Naive thymus-derived CD8-positive, alpha-beta T cell (primary cell): ENCODE measurements around the gene AP1G2. TPM values are rescaled to one million over a fixed set of nuclear protein-coding genes. Genes with fewer than 3 reads are reported as not detected.

ENCODE experiments used
- ATAC-seq, 2 donors: fragments of 150-1000 bp; cut with Tn5 transposase in 1 of 2; sonication (Bioruptor Pico), chemical (Tn5 transposase) in 1 of 2; 1 replicate in 1 of 2; 2 replicates in 1 of 2; pipeline ENCODE4 v1.10.0; 2021; ENCODE audit warnings: mild to moderate bottlenecking in 2 of 2, moderate library complexity in 2 of 2
- POLR2A ChIA-PET: fragments of 350-600 bp; sonication (Branson Sonifier 250); formaldehyde crosslinking; loops from one replicate; lab custom pipeline; 2021; ENCODE audit warnings: antibody characterized with exemption; lab: Charles Lee
- DNase-seq, 10 donors: peaks; one replicate each; pipeline versions ENCODE4 v3.0.0 to v3.0.0-alpha.2; 2020 to 2022
- H3K27ac Mint-ChIP-seq, 10 donors: one replicate each; pipeline ENCODE4 v1.8.0; 2020 to 2022; ENCODE audit warnings: mild to moderate bottlenecking in 10 of 10, mixed read lengths in 10 of 10, moderate library complexity in 4 of 10, inconsistent platforms in 1 of 10
- H3K27me3 Mint-ChIP-seq, 5 donors: one replicate each; pipeline ENCODE4 v1.8.0; 2021 to 2022; ENCODE audit warnings: mixed read lengths in 5 of 5
- H3K36me3 Mint-ChIP-seq, 3 donors: one replicate each; pipeline ENCODE4 v1.8.0; 2020 to 2022; ENCODE audit warnings: mixed read lengths in 3 of 3, mild to moderate bottlenecking in 2 of 3, inconsistent platforms in 1 of 3
- H3K4me1 Mint-ChIP-seq, 4 donors: one replicate each; pipeline ENCODE4 v1.8.0; 2021 to 2022; ENCODE audit warnings: mixed read lengths in 4 of 4
- H3K4me3 Mint-ChIP-seq, 10 donors: one replicate each; pipeline ENCODE4 v1.8.0; 2020 to 2022; ENCODE audit warnings: mild to moderate bottlenecking in 10 of 10, mixed read lengths in 10 of 10, moderate library complexity in 6 of 10, inconsistent platforms in 1 of 10
- H3K9me3 Mint-ChIP-seq, 9 donors: one replicate each; pipeline ENCODE4 v1.8.0; 2020 to 2022; ENCODE audit warnings: mixed read lengths in 9 of 9, mild to moderate bottlenecking in 3 of 9, inconsistent platforms in 1 of 9, moderate library complexity in 1 of 9
- polyA plus RNA-seq, 3 donors: library from polyadenylated mRNA; unstranded; fragments of 300-500 nt; fragmentation: Illumina TruSeq; gene quantifications; one replicate each; pipeline ENCODE4 v1.2.3, GENCODE V29; 2021
- total RNA-seq, 8 experiments: library from RNA in 2 of 8; stranded (reverse) in 2 of 8; gene quantifications; one replicate each; pipeline ENCODE4 v1.2.3 and lab custom pipeline; 2021 to 2026

The AP1G2 gene
- total and polyA plus RNA-seq, 5 experiments from 2014 or later: 67.8 to 529 (median 91.4) TPM

DNA sequence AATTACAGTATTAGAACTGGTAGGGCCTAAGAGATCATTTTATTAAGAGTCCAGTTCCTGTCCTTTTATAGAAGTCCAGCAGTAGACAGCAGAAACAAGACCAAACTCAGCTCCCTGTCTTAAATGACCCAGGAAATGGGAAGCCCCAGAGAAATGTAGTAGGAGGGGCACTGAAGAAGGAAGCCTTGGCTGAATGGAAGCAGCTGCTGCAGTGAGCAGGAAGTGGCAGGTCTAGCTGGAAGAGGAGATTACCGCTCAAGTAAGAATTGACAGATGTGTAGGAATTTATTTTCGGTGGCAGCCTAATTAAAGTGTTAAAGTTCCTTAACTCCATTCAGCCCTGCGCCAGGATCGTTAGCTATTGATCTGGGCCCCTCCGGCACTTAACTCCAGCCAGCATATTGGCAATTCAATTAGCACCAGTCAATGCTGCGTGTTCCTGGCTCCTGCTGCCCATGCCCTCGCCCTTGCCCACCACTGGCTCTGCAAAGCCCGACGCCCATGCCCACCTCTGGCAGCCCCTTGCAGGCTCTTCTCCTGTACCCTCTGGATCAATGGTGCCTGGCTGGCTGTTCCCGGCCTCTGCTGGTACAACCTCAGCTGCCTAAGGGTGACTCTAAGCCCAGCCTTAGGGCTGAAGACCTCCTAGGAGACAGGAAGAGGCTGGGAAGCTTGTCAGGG, 37.1 kb downstream of the AP1G2 start:
- Mint-ChIP-seq H3K27ac (peak overlapping the region in 5 of 10 donors; percentile 20 to 81 (median 41)), H3K27me3 (no peaks in the 10 kb centered on the region), H3K4me1 (peaks cover 0 to 17% (median 4%) of the 10 kb centered on the region in 4 donors), H3K9me3 (no peaks in the 10 kb centered on the region), H3K4me3 (no peak overlapping the region), H3K36me3 (no peaks in the 10 kb centered on the region)
- ATAC-seq: no peak
- POLR2A ChIA-PET: no interaction called here
- DNase-seq: no peak

DNA sequence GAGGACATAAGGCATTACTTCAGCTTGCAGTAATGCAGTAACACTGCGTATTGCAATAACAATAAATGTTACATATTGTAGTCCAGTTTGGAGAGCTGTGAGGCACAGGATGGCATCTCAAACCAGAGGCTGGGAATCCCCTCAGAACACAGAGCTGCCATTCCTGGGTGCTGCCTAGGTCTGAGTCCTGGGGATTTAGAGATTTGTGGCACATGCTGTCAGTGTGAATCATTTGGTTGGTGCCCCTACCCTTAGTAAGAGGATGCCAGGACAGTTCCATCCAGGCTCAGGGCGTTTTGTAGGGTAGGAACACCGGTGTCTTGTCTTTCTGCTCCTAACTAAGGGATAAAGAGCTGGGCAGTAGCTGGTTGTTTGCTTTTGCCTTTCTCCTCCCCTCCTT, 38.6 kb downstream of the AP1G2 start:
- DNase-seq: no peak
- Mint-ChIP-seq H3K4me3 (no peak overlapping the region), H3K27me3 (no peaks in the 10 kb centered on the region), H3K9me3 (no peaks in the 10 kb centered on the region), H3K4me1 (peaks cover 0 to 17% (median 4%) of the 10 kb centered on the region in 4 donors), H3K27ac (peak overlapping the region in 3 of 10 donors; percentile 15 to 74 (median 20)), H3K36me3 (no peaks in the 10 kb centered on the region)
- no peak for ATAC-seq
- POLR2A ChIA-PET: no interaction called here

DNA sequence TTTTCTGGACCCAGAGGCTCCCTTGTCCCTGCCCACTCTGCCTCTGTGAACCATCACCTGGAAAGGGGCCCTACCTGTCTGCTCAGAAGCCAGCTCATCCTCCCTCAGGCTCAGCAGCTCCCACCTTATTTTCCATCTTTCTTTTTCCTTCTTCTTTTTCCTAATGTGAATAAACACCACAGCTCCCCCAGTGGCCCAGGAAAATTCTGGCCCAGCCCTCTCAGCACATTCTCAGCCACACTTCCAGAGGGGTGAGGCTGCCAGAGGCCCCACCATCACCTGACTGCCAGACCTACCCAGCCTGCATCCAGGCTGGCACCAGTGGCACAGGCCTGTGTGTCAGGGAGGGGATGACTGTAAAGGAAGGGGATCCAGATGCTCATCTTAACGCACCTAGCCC, 39.0 kb downstream of the AP1G2 start:
- no peak overlapping the region for H3K4me3 Mint-ChIP-seq
- no peaks in the 10 kb centered on the region for H3K9me3 Mint-ChIP-seq
- POLR2A ChIA-PET: no interaction called here
- peaks cover 0 to 17% (median 4%) of the 10 kb centered on the region in 4 donors for H3K4me1 Mint-ChIP-seq
- ATAC-seq (no peak), DNase-seq (no peak)
- H3K27me3 Mint-ChIP-seq: no peaks in the 10 kb centered on the region
- no peaks in the 10 kb centered on the region for H3K36me3 Mint-ChIP-seq
- H3K27ac Mint-ChIP-seq: peak overlapping the region in 2 of 10 donors; percentile 29 to 74

GRCh38 chr14:23525611-23526010, 42.0 kb downstream of the AP1G2 start:
- POLR2A ChIA-PET: no interaction called here

DNA sequence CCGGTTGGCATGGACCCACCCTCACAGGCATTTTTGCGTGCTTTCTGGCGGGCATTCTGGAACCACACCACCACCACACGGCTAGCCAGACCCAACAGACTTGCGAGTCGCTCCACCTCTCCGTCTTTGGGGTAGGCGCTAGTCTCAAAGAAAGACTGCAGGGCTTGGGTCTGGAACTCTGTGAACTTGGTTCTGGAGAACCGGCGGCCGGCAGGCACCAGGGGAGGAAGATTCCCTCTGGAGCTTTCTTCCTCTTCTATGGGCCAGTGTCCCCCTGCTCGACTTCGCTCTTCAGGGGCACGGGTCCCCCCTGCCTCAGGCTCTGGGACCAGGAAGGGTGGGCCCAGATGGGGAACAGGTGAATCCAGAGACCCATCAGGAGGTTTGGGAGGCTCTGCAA, 42.6 kb downstream of the AP1G2 start:
- H3K4me3 Mint-ChIP-seq: no peak overlapping the region
- peaks cover 0 to 4% (median 2%) of the 10 kb centered on the region in 3 donors for H3K36me3 Mint-ChIP-seq
- H3K27me3 Mint-ChIP-seq: no peaks in the 10 kb centered on the region
- no peak for ATAC-seq
- H3K4me1 Mint-ChIP-seq: peaks cover 0 to 8% (median under 1%) of the 10 kb centered on the region in 4 donors
- POLR2A ChIA-PET: no interaction called here
- H3K9me3 Mint-ChIP-seq: no peaks in the 10 kb centered on the region
- DNase-seq: no peak
- no peak overlapping the region for H3K27ac Mint-ChIP-seq

More at GRCh38 chr14:23525611-23526010, 42.0 kb downstream of the AP1G2 start:
- no peak overlapping the region for H3K4me3 Mint-ChIP-seq
- ATAC-seq (no peak), DNase-seq (no peak)
- no peaks in the 10 kb centered on the region for H3K9me3 Mint-ChIP-seq
- H3K4me1 Mint-ChIP-seq: peaks cover 0 to 12% (median 4%) of the 10 kb centered on the region in 4 donors
- no peak overlapping the region for H3K27ac Mint-ChIP-seq
- peaks cover 0 to 4% (median 2%) of the 10 kb centered on the region in 3 donors for H3K36me3 Mint-ChIP-seq
- H3K27me3 Mint-ChIP-seq: no peaks in the 10 kb centered on the region

- POLR2A ChIA-PET: no interaction called here
- no peak overlapping the region for H3K4me3 Mint-ChIP-seq
- H3K27me3 Mint-ChIP-seq: no peaks in the 10 kb centered on the region
- H3K36me3 Mint-ChIP-seq: peaks cover 0 to 4% (median 2%) of the 10 kb centered on the region in 3 donors
- no peaks in the 10 kb centered on the region for H3K9me3 Mint-ChIP-seq
- H3K27ac Mint-ChIP-seq: no peak overlapping the region
- no peak for ATAC-seq
- no peak for DNase-seq
- peaks cover 0 to 4% (median 0%) of the 10 kb centered on the region in 4 donors for H3K4me1 Mint-ChIP-seq
Observed at GRCh38 chr14:23523229-23524016, 44.2 kb downstream of the AP1G2 start.

GRCh38 chr14:23522643-23523198, 44.9 kb downstream of the AP1G2 start:
- POLR2A ChIA-PET: no interaction called here
- H3K4me1 Mint-ChIP-seq: peaks cover 0 to 2% (median 0%) of the 10 kb centered on the region in 4 donors

GRCh38 chr14:23521785-23522640, 45.6 kb downstream of the AP1G2 start:
- no peaks in the 10 kb centered on the region for H3K9me3 Mint-ChIP-seq
- H3K4me3 Mint-ChIP-seq: no peak overlapping the region
- H3K36me3 Mint-ChIP-seq: peaks cover 0 to 4% (median 2%) of the 10 kb centered on the region in 3 donors
- H3K27me3 Mint-ChIP-seq: no peaks in the 10 kb centered on the region
- POLR2A ChIA-PET: no interaction called here
- no peak overlapping the region for H3K27ac Mint-ChIP-seq
- peaks cover 0 to 2% (median 0%) of the 10 kb centered on the region in 4 donors for H3K4me1 Mint-ChIP-seq
- ATAC-seq (no peak), DNase-seq (no peak)

More at GRCh38 chr14:23522643-23523198, 44.9 kb downstream of the AP1G2 start:
- DNase-seq: no peak
- H3K27ac Mint-ChIP-seq: no peak overlapping the region
- no peak overlapping the region for H3K4me3 Mint-ChIP-seq
- H3K9me3 Mint-ChIP-seq: no peaks in the 10 kb centered on the region
- H3K36me3 Mint-ChIP-seq: peaks cover 0 to 4% (median 2%) of the 10 kb centered on the region in 3 donors
- no peak for ATAC-seq
- no peaks in the 10 kb centered on the region for H3K27me3 Mint-ChIP-seq

GRCh38 chr14:23520899-23521533, 46.6 kb downstream of the AP1G2 start:
- no peak for ATAC-seq
- no peaks in the 10 kb centered on the region for H3K27me3 Mint-ChIP-seq
- DNase-seq: no peak
- peak overlapping the region in 2 of 10 donors; percentile 3 to 82 for H3K27ac Mint-ChIP-seq
- H3K36me3 Mint-ChIP-seq: peaks cover 0 to 4% (median 2%) of the 10 kb centered on the region in 3 donors
- no peaks in the 10 kb centered on the region for H3K4me1 Mint-ChIP-seq
- H3K4me3 Mint-ChIP-seq: no peak overlapping the region
- POLR2A ChIA-PET: no interaction called here
- H3K9me3 Mint-ChIP-seq: no peaks in the 10 kb centered on the region

DNA sequence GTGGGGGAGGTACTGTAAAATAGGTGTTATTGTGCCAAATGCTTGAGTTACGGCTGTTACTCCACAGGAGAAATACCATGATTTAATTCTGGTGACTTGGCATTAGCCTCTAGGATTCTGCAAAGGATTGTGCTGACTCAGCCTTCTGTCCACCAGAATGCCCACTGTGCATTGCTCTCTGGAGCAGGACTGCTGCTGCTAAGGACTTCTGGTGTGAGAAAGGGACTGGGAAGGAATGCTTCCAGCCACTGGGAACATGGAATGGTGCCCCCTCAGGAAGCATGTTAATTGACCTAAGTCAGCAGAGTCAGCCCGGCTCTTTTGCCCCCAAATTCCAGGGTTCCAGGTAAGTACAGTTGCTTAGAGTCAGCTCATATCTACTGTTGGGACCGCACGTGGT, 48.9 kb downstream of the AP1G2 start:
- Mint-ChIP-seq H3K36me3 (peaks cover 0 to 4% (median 2%) of the 10 kb centered on the region in 3 donors), H3K9me3 (no peaks in the 10 kb centered on the region), H3K27me3 (no peaks in the 10 kb centered on the region), H3K4me1 (peaks cover under 1 to 5% (median 2%) of the 10 kb centered on the region in 4 donors), H3K27ac (no peak overlapping the region), H3K4me3 (no peak overlapping the region)
- no peak for ATAC-seq
- no peak for DNase-seq
- POLR2A ChIA-PET: no interaction called here

DNA sequence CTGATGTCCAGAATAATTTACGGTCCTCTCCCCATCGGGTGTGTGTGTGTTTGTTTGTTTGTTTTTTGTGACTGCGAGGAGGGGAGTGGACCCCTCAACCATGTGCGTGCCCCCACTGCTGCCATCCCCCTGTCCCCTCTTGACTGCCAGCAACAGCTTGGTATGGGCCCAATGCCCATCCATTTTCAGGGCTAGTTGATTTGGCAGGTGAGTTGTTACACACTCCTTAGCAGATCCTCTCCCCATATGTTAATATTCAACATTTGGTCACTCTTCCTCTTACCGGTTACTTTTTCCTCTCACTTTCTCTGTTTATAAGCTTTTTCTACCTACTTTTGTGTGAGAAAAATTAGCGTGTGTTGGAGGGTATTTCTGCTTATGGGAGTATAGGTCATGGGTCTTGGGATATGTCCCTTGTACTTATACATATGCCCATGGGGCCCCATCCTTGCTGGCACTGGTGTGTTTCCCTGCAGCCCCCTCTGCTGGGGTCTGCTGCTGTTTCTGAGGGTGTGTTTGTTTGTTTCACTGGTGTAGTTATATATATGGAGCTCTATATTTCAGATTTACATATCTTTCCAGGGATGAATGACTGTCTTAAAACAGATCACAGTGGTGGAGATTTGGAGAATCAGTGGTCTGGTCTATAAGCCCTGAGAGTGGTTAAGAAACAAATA, 49.8 kb downstream of the AP1G2 start:
- ATAC-seq (no peak), DNase-seq (no peak)
- Mint-ChIP-seq H3K36me3 (peaks cover 0 to 4% (median 2%) of the 10 kb centered on the region in 3 donors), H3K27ac (no peak overlapping the region), H3K9me3 (no peaks in the 10 kb centered on the region), H3K27me3 (no peaks in the 10 kb centered on the region), H3K4me1 (peaks cover 4 to 12% (median 9%) of the 10 kb centered on the region in 4 donors), H3K4me3 (no peak overlapping the region)
- POLR2A ChIA-PET: no interaction called here
